Kidney (tissue), 14 donors: ENCODE data around the gene LARP1B. TPM values are rescaled to one million over a fixed set of nuclear protein-coding genes. Genes with fewer than 3 reads are reported as not detected.

Source experiments
- DNase-seq, 5 donors: peaks; one replicate each; pipeline ENCODE4 v3.0.0-alpha.2; 2013 to 2020
- FAIRE-seq: peaks from 2 replicates; lab custom pipeline; 2012; peaks lifted over from hg19 to GRCh38; lab: Jason Lieb, UNC
- H3K27ac ChIP-seq, 2 donors: one replicate each; pipeline ENCODE4 v1.7.0; 2013; ENCODE audit warnings: low read depth in 2 of 2, low read length in 2 of 2, inconsistent platforms in 1 of 2
- H3K27me3 ChIP-seq: one replicate; pipeline ENCODE4 v1.7.1; 2013; ENCODE audit warnings: low read length, inconsistent platforms; ENCODE audit not compliant: control insufficient read depth, insufficient read depth
- H3K36me3 ChIP-seq, 3 donors: one replicate each; pipeline versions ENCODE4 v1.7.0 to v1.7.1; 2013; ENCODE audit warnings: low read length in 3 of 3, control low read depth in 1 of 3, inconsistent platforms in 1 of 3; ENCODE audit not compliant: insufficient read depth in 3 of 3, control insufficient read depth in 2 of 3
- H3K4me1 ChIP-seq, 3 donors: one replicate each; pipeline versions ENCODE4 v1.7.0 to v1.7.1; 2013; ENCODE audit warnings: low read length in 3 of 3, inconsistent platforms in 1 of 3, low read depth in 1 of 3; ENCODE audit not compliant: control insufficient read depth in 2 of 3, insufficient read depth in 2 of 3
- H3K4me3 ChIP-seq, 3 donors: one replicate each; pipeline versions ENCODE4 v1.7.0 to v1.8.1; 2013; ENCODE audit warnings: low read length in 3 of 3, control low read depth in 1 of 3, inconsistent platforms in 1 of 3
- H3K9ac ChIP-seq, 3 donors: one replicate each; pipeline versions ENCODE4 v1.7.0 to v1.7.1; 2013; ENCODE audit warnings: low read length in 3 of 3, control low read depth in 1 of 3, inconsistent platforms in 1 of 3
- H3K9me3 ChIP-seq, 3 donors: one replicate each; pipeline versions ENCODE4 v1.7.0 to v1.7.1; 2013; ENCODE audit warnings: low read length in 3 of 3, control low read depth in 1 of 3, inconsistent platforms in 1 of 3; ENCODE audit not compliant: control insufficient read depth in 2 of 3, insufficient read depth in 1 of 3
- CTCF ChIP-seq: IDR thresholded peaks from 3 replicates; pipeline ENCODE4 v1.5.1; 2012; ENCODE audit warnings: mild to moderate bottlenecking, moderate library complexity, borderline replicate concordance; ENCODE audit not compliant: insufficient read depth; ENCODE audit errors: extremely low read depth
- intact Hi-C: fragments of 100-400 bp; cut with DNase I; formaldehyde crosslinking; loops from one replicate; pipeline ENCODE4 v1.11.1; 2022
- polyA plus RNA-seq: library from polyadenylated mRNA; stranded (reverse); fragments of 350-450 nt; fragmentation: Illumina TruSeq; extraction: RNeasy Lipid Tissue Mini Kit (QIAGEN cat#74804); gene quantifications from one replicate; pipeline ENCODE4 v1.2.3, GENCODE V29; 2014; ENCODE audit warnings: low read depth, low replicate concordance; ENCODE audit not compliant: insufficient read depth
- total RNA-seq: library from RNA; stranded (reverse); fragmentation: NEBNext Ultra II Directional; extraction: Animal tissue kit (Norgen Biotek cat#: 25700); gene quantifications from one replicate; pipeline ENCODE4 v1.2.1, GENCODE V29; 2021
- donor health status: control.
- donor health status: control.
- donor health status: control.
- donor health status: control.
- donor health status: control.
- donor health status: DM: yes; HTN: yes; CAD: no.
- donor health status: Normal renal cell carcinoma (clear cell type).

Gene LARP1B
- total and polyA plus RNA-seq, 2 donors from 2014 or later = 9.3 to 24.9 TPM

DNA sequence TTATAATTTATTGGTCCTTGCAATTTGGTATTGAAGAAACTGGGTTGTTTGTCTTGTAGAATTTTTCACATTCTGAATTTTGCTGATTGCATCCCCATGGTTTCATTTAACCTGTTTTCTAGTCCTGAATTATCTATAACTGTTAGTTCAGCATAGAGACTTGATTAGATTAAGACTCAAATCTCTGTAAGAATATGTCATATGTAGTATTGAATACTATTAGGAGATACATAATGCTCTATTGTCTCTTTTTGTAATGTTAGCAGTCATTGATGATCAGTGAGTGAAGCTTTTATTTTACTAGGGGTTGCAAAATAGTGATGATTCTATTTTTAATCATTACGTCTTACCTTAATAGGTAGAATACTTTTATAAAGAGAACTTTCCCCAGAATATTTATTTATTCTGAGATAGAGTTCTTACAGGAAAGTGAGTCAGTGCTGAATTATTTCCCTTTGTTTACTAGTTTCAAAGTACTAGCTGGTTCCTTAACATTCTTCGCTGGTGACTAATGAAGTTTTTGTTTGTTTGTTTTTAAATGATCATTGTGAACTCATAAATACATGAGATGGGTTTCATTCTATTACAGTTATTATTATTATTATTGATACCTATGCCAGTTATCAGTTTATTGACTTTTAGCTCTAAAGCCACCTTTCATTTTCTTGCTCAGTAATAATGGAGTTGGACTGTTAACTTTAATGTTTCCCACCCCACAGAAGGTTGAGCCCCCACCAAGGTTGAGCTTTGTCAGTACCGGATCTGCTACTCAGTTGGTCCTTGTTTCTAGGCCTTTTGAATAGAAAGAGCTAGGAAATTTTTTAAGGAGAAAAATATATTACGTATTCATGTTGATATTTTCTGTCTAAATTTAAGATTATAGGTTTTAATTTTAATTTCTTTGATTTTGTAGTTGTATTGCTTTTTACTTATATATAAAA, 102.3 kb downstream of the LARP1B start:
- Histone ChIP-seq H3K27me3 (no peaks in the 10 kb centered on the region), H3K27ac (no peak overlapping the region), H3K4me3 (no peak overlapping the region), H3K36me3 (no peaks in the 10 kb centered on the region), H3K9ac (no peak overlapping the region), H3K4me1 (no peaks in the 10 kb centered on the region), H3K9me3 (no peaks in the 10 kb centered on the region)
- DNase-seq = no peak
- intact Hi-C loops = no loop called here
- TF ChIP-seq CTCF = no peak
- FAIRE-seq = peak; percentile 88

DNA sequence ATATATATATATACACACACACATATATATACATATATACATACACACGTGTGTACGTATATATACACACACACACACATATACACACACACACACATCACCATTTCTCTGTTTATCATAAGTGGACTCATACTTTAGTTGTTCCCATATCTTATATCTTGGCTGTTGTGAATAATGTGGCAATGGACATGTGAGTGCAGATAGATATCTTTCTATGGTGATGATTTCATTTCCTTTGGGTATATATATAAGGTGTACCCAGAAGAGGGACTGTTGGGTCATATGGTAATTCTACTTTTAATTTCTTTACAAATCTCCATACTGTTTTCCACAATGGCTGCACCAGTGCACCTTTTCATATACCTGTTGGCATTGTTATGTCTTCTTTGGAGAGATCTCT, 105.9 kb downstream of the LARP1B start:
- Histone ChIP-seq H3K9ac (no peak overlapping the region), H3K27me3 (no peaks in the 10 kb centered on the region), H3K9me3 (no peaks in the 10 kb centered on the region), H3K36me3 (no peaks in the 10 kb centered on the region), H3K4me3 (no peak overlapping the region), H3K4me1 (no peaks in the 10 kb centered on the region), H3K27ac (no peak overlapping the region)
- no peak for DNase-seq
- TF ChIP-seq CTCF = no peak
- no peak for FAIRE-seq
- intact Hi-C loops = no loop called here

DNA sequence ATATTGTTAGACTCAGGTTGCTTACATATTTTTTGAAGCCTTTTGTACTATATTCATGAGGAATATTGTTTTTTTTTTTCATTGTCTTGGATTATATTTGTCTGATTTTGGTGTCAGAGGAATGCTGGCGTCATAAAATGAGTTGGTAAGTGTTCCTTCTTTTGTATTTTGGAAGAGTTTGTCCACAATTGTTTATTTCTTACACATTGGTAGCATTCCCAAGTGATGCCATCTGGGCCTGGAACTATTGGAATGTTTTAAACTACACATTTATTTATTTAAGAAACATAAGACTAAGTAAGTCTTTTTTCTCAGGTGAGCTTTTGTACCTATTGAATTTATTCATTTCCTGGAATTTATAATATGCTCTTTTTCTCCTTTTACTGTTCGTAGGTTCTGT, 107.6 kb downstream of the LARP1B start:
- intact Hi-C loops = no loop called here
- Histone ChIP-seq H3K27ac (no peak overlapping the region), H3K27me3 (no peaks in the 10 kb centered on the region), H3K36me3 (no peaks in the 10 kb centered on the region), H3K9me3 (no peaks in the 10 kb centered on the region), H3K4me1 (no peaks in the 10 kb centered on the region), H3K9ac (no peak overlapping the region), H3K4me3 (no peak overlapping the region)
- FAIRE-seq = no peak
- TF ChIP-seq CTCF = no peak
- DNase-seq = no peak
